ENCODE data around the gene DUOX2.
"Not testable (repeated sequence)": the region's sequence is repeated elsewhere in the genome, so short reads cannot be mapped to it uniquely, and the experiment has no call there.

The DUOX2 gene

GRCh38 chr15:45091576-45091975 lies 22.4 kb downstream of the DUOX2 start:
- no peak for DNase-seq
- no peak for TF ChIP-seq GATA1 (IDR thresholded peaks at IDR 0.05; ENCODE audit: low read depth, low read length)
- no peak for TF ChIP-seq POLR2A (IDR thresholded peaks at IDR 0.05; ENCODE audit: low read length)

GRCh38 chr15:45091161-45091560 lies 22.8 kb downstream of the DUOX2 start:
- TF ChIP-seq GATA1 (IDR thresholded peaks at IDR 0.05; ENCODE audit: low read depth, low read length) (no peak), POLR2A (IDR thresholded peaks at IDR 0.05; ENCODE audit: low read length) (no peak)
- no peak for DNase-seq

- no peak for DNase-seq
- TF ChIP-seq POLR2A (IDR thresholded peaks at IDR 0.05; ENCODE audit: low read length) (no peak), GATA1 (IDR thresholded peaks at IDR 0.05; ENCODE audit: low read depth, low read length) (no peak)
These were observed 24.1 kb downstream of the DUOX2 start for GRCh38 chr15:45089712-45090373.

- TF ChIP-seq GATA1 (IDR thresholded peaks at IDR 0.05; ENCODE audit: low read depth, low read length) (no peak), POLR2A (IDR thresholded peaks at IDR 0.05; ENCODE audit: low read length) (no peak)
These were observed 24.9 kb downstream of the DUOX2 start for GRCh38 chr15:45088801-45089711.

GRCh38 chr15:45087513-45087912 lies 26.5 kb downstream of the DUOX2 start:
- TF ChIP-seq POLR2A (IDR thresholded peaks at IDR 0.05; ENCODE audit: low read length): no peak
- TF ChIP-seq GATA1 (IDR thresholded peaks at IDR 0.05; ENCODE audit: low read depth, low read length): no peak
- no peak for DNase-seq

More at GRCh38 chr15:45088801-45089711, 24.9 kb downstream of the DUOX2 start:
- DNase-seq: no peak

- DNase-seq: no peak
- TF ChIP-seq GATA1 (IDR thresholded peaks at IDR 0.05; ENCODE audit: low read depth, low read length) (no peak), POLR2A (IDR thresholded peaks at IDR 0.05; ENCODE audit: low read length) (no peak)
These were observed 29.8 kb downstream of the DUOX2 start for GRCh38 chr15:45084163-45084562.

GRCh38 chr15:45083223-45083622 lies 30.7 kb downstream of the DUOX2 start:
- DNase-seq: no peak
- TF ChIP-seq GATA1 (IDR thresholded peaks at IDR 0.05; ENCODE audit: low read depth, low read length): no peak
- TF ChIP-seq POLR2A (IDR thresholded peaks at IDR 0.05; ENCODE audit: low read length): no peak

GRCh38 chr15:45082412-45082811 lies 31.6 kb downstream of the DUOX2 start:
- not testable (repeated sequence) for DNase-seq

GRCh38 chr15:45080593-45080992 lies 33.4 kb downstream of the DUOX2 start:
- not testable (repeated sequence) for DNase-seq

GRCh38 chr15:45079628-45080246 lies 34.2 kb downstream of the DUOX2 start:
- DNase-seq: not testable (repeated sequence)

- not testable (repeated sequence) for DNase-seq
These were observed 34.8 kb downstream of the DUOX2 start for GRCh38 chr15:45079201-45079600.

- peak in 1 of 2 experiments; percentile 15 for DNase-seq
These were observed 36.6 kb downstream of the DUOX2 start for GRCh38 chr15:45077391-45077790.

- not testable (repeated sequence) for DNase-seq
These were observed 38.3 kb downstream of the DUOX2 start for GRCh38 chr15:45075440-45076320.

GRCh38 chr15:45073602-45074001 lies 40.4 kb downstream of the DUOX2 start:
- not testable (repeated sequence) for DNase-seq

- not testable (repeated sequence) for DNase-seq
These were observed 44.0 kb downstream of the DUOX2 start for GRCh38 chr15:45069942-45070360.
